HG03103 (cell line): ENCODE measurements around the gene SCAPER.

Experiments used
- ATAC-seq: cut with Tn5 transposase; IDR thresholded peaks from one replicate; pipeline ENCODE4 v1.9.1; 2021; ENCODE audit warnings: low read depth; ENCODE audit not compliant: unreplicated experiment

SCAPER gene

GRCh38 chr15:76344893-76345582 is 560.1 kb downstream of the SCAPER start:
- no peak for ATAC-seq

DNA sequence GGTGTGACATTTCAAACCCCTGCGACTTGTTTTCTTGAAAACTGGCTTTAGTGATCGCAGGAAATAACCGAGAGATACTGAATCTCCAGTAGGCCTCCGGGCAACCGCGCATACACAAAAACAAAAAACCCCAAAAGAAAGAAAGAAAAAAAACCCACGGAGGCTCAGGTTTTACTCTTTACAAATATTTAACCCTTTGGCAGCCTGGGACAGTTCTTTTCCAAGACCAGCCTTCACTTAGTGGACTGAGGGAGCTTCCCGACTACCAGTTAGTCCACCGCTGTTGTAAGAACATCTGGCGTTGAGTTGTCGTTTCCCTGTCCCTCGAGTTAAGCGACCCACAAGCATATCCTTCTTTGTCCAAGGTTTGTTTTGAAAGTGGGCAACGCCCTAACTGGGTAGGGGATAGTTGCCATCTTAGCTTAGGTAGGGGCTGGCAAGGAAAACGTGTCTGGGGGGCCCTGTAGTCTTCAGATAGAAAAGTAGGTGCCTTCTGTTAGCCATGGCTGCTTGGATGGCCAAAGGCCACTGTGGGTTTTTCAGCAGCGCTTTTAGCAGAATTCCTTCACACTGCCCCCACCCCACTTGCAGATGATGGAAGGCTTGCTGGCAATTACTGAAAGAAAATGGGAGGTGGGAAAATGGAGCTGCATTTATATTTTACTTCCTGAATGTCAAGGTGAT is 561.7 kb downstream of the SCAPER start:
- no peak for ATAC-seq

DNA sequence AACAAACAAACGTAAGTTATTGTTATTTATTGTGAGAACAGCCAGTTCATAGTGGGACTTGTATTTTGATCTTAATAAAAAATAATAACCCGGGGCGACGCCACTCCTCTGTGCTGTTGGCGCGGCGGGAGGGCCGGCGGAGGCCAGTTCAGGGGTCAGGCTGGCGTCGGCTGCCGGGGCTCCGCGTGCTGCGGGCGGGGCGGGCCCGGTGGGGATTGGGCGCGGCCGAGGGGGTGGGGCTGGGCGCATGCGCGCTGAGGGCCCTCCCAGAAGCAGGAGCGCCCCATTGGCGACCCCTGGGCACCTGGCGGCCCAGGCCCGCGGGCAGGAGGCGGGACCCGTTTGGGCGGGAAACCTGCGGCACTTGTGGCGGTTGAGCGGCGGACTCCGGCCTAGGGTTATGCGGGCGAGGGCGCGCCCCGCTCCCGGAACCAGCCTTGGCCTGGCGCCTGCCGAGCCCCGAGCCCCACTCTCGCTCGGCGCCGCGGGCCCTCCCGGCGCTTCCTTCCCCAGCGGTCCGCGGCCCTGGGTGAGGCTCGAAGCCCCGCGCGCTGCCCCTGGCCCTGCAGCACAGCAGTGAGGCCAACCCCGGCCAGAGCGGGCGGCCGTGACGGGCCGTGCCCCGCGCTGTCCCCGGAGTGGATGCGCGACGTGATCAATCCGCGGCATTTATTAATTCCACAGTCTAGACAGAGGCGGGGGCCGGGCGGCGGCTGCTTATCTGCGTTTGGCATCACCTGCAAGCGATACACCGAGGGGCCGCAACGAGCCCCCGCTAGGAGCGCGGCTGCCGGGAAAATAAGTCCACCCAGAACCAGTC is 562.5 kb downstream of the SCAPER start:
- ATAC-seq, result no peak

GRCh38 chr15:76342058-76342381 is 563.1 kb downstream of the SCAPER start:
- no peak for ATAC-seq

GRCh38 chr15:76341366-76342057 is 563.6 kb downstream of the SCAPER start:
- ATAC-seq, result no peak

DNA sequence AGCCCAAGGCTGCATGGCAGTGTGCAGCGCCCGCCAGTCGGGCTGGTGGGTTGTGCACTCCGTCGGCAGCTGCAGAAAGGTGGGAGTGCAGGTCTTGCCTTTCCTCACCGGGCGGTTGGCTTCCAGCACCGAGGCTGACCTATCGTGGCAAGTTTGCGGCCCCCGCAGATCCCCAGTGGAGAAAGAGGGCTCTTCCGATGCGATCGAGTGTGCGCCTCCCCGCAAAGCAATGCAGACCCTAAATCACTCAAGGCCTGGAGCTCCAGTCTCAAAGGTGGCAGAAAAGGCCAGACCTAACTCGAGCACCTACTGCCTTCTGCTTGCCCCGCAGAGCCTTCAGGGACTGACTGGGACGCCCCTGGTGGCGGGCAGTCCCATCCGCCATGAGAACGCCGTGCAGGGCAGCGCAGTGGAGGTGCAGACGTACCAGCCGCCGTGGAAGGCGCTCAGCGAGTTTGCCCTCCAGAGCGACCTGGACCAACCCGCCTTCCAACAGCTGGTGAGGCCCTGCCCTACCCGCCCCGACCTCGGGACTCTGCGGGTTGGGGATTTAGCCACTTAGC is 564.3 kb downstream of the SCAPER start:
- ATAC-seq, result no peak

- ATAC-seq, result no peak
Observed at GRCh38 chr15:76340198-76340802, 564.8 kb downstream of the SCAPER start.

DNA sequence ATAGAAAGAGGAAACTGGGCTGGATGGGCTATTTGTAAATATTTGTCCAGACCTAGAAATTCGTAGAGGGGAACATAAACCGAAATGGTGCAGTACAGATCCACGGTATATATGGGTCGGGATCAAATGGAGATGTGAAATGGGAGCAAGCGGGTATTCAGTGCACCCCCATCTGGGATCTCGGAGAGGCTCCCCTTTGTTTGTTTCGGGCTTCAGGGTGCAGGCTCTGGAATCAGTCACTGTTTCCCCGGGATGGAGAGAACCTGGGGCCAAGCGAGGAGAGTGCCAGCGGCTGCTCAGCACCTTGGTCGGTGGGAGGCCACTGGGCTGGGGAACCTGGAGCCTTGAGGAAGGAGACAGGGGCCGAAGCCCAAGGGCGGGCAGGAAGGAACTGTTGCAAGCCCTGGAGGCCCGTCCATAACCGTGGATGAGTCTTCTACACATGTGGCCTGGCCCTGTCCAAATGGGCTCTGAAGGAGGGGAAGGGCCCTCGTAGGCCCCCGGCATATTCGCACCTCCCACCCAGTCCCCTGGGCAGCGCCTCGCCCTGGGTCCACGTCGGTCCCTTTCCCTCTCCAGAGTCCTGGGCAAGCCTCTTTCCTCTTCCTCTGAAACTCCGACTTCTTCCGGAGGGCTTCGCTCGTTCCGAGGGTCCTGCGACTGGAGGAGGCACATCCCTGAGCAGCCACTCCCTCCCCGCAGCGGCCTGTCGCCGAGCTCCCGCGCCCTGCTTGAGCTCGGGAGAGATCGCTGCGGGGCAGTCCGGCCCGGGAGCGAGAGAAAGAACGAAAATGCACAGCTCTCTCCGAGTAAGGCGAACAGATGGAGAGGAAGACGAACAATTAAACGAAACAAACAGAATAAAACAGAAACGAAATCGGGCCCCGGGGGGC is 565.6 kb downstream of the SCAPER start:
- ATAC-seq, result no peak

GRCh38 chr15:76338486-76339304 is 566.4 kb downstream of the SCAPER start:
- ATAC-seq, result no peak

GRCh38 chr15:76337696-76338485 is 567.2 kb downstream of the SCAPER start:
- no peak for ATAC-seq

DNA sequence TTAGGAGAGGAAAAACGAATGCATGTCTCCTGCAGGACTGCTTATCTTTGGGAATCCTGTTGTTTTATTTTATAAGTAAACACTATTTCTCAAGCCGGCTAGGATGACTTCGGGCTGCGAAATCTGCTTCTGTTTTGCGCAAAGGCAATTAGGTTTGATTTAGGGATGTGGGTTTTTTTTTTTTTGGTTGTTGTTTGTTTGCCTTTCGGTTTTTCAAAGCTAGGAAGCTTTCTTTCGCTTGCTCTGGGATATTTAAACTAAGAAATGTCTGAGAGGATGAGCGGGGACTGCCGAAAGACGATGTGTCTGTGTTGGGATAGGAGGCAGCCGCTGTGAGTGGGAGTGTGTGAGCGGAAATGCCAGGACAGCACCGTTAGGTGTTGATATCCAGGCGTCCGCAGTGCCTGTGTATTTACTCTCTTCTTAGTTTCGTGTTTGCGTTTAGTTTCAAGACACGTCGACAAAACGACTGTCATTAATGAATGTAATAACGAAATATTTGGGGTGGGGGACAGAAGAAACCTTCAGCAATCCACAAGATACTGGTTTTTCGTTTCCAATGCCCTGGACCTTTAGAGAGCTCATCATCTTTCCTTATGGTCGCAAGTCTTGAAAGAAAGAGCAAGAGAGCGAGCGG is 568.0 kb downstream of the SCAPER start:
- no peak for ATAC-seq

DNA sequence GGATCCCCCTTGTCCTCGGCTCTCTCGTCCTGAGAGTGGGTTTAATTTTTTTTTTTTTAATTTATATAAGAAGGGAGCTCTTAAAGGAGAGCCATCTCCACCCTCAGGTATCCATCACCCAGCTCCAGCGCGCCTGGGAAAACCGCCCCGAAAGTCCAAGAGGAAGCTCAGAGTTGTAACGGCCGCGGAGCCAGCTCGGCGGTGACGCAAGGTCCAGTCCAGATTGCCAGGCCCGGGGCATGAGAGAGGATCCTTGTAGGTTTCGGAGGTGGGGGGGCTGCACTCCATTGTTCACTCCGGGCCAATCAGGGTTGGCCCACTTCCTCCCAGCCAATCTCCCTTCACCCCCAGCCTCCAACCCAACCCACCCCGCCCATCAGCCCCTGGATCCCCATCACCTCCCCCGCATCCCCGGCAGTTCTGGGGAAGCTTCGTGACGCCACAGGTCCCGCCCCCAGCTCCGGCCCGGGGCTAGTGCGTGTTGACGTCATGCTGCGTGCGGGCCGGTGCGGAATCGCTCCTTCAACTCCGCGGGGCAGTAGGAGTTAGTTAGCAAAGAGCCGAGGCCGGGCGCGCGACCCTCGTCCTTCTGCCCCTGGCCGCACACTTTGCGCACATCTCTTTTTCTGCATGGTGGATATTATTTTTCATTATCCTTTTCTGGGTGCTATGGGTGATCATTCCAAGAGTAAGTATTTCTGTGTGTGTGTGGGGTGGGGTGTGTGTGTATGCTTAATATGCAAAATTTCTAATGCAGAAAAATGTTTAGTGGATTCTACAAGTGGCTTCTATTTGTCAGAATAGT is 568.7 kb downstream of the SCAPER start, which contains the start of gene ISL2:
TSS of gene ISL2 (plus strand) at position 520 of the 805 bp plus-strand sequence. CDS start at position 631, 111 bp downstream.
- peak; percentile 51 for ATAC-seq

DNA sequence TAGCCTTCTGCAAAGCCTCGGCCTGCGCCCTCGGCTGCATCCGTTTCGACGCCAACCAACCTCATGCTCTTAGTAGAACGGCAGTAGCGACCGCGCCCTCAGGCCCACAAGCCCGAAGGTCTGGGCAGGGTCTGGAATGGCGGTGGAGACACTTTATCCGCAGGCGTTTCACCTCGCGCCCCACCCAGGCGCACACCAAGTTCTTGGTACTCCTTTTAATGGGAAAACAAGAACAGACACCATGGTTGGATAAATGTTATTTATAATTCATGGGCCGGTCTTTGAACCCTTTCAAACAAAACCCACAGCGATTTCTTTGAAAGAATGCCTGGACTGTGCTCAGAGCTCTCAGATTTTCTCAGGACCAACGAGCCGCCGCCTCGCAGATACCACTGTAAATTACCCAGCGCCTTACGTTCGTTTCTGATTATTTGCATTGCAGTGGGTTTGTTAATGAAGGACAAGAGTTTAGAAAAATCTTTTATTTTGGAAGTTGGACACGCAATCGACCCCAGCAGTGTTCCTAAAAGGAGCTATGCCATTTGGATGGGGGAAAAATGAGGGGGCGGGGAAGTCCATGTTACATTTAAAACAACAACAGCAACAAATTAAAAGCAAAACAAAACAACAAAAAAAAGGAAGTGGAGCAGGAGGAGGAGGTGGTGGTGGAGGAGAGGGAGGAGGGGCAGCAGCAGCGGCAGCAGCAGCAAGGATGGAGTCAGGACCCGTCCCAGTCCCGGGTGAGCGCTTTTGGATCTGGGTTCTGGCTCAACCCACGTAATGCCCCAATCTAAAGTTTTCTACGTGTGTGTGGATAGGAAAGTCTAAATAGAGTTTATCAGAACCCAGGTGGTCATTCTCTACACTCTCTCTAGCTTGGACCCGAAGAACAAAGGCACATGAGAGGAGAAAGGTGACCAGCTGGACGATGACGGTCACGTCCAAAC is 569.6 kb downstream of the SCAPER start:
- ATAC-seq, result no peak

- ATAC-seq, result no peak
Observed at GRCh38 chr15:76334438-76335306, 570.5 kb downstream of the SCAPER start.
